Stomach (tissue), 9 donors: ENCODE data around the gene LCN12. TPM values are rescaled to one million over a fixed set of nuclear protein-coding genes. Genes with fewer than 3 reads are reported as not detected.

Experiments used
- DNase-seq, 2 donors: peaks; one replicate each; pipeline versions ENCODE4 v3.0.0 to v3.0.0-alpha.2; 2013 to 2019
- H3K27ac ChIP-seq, 5 donors: fragments of 200-600 bp in 4 of 5; sonication (generic) in 4 of 5; one replicate each; pipeline ENCODE4 v1.5.1; 2013 to 2019; ENCODE audit warnings: mild to moderate bottlenecking in 1 of 5, moderate library complexity in 1 of 5
- H3K27me3 ChIP-seq, 3 donors: fragments of 200-600 bp; sonication (generic); one replicate each; pipeline ENCODE4 v1.5.1; 2017 to 2019; ENCODE audit warnings: mixed run types in 1 of 3
- H3K36me3 ChIP-seq, 4 donors: fragments of 200-600 bp; sonication (generic); 1 replicate in 3 of 4; 2 replicates in 1 of 4; pipeline ENCODE4 v1.5.1; 2016 to 2019
- H3K4me1 ChIP-seq, 4 donors: fragments of 200-600 bp; sonication (generic); one replicate each; pipeline ENCODE4 v1.5.1; 2016 to 2019
- H3K4me3 ChIP-seq, 4 donors: fragments of 200-600 bp; sonication (generic) in 3 of 4; one replicate each; pipeline ENCODE4 v1.5.1; 2016 to 2019; ENCODE audit warnings: mild to moderate bottlenecking in 1 of 4
- H3K9me3 ChIP-seq, 4 donors: fragments of 200-600 bp; sonication (generic); one replicate each; pipeline ENCODE4 v1.5.1; 2016 to 2019
- CTCF ChIP-seq, 7 experiments: fragments of 450-650 bp in 4 of 7; fragments of 200-600 bp in 3 of 7; sonication (generic) in 3 of 7; IDR thresholded peaks; one replicate each; pipeline ENCODE4 v1.5.1; 2016 to 2019; ENCODE audit warnings: antibody characterized with exemption in 7 of 7, control low read depth in 2 of 7, mild to moderate bottlenecking in 1 of 7
- EP300 ChIP-seq: sonication (generic); formaldehyde crosslinking; IDR thresholded peaks from one replicate; pipeline ENCODE4 v1.6.1; 2017; ENCODE audit warnings: antibody characterized with exemption
- POLR2A ChIP-seq, 4 donors: fragments of 450-650 bp; IDR thresholded peaks; one replicate each; pipeline ENCODE4 v1.6.1; 2016; ENCODE audit warnings: antibody characterized with exemption in 4 of 4, control low read depth in 2 of 4, mild to moderate bottlenecking in 1 of 4, moderate library complexity in 1 of 4
- POLR2AphosphoS5 ChIP-seq, 3 donors: sonication (generic); formaldehyde crosslinking; IDR thresholded peaks; one replicate each; pipeline ENCODE4 v1.6.1; 2016; ENCODE audit warnings: antibody characterized with exemption in 3 of 3
- WGBS, 5 donors: extraction: QIAGEN DNeasy Blood & Tissue Kit in 3 of 5; methylation state at CpG; one replicate each; pipeline versions ENCODE4 v1.1.5 to v1.1.7; 2013 to 2018; 5-methylcytosine and 5-hydroxymethylcytosine counted together
- intact Hi-C: fragments of 100-400 bp; cut with DNase I; formaldehyde crosslinking; loops from one replicate; pipeline ENCODE4 v1.15.1; 2023; ENCODE audit warnings: low total_unique reads
- polyA plus RNA-seq, 3 donors: library from polyadenylated mRNA; stranded (reverse); fragments of 200-250 nt; gene quantifications; one replicate each; pipeline ENCODE4 v1.2.3, GENCODE V29; 2013
- total RNA-seq, 5 donors: library from RNA; depleted of rRNA; stranded (reverse); fragments of >200 nt; gene quantifications; one replicate each; pipeline versions ENCODE4 v1.1.0 to v1.2.3, GENCODE V29; 2014 to 2016
- donor health status: healthy with polysubstance abuse.
- donor health status: Bipolar disorder and iron deficiency.
- donor health status: healthy.

The LCN12 gene
- total and polyA plus RNA-seq, 8 donors, result 0.73 to 6.3 (median 2.3) TPM; not detected in 3

- intact Hi-C loops, result loop anchor here (10.0 kb wide), 1 partner anchor 89 kb away; the partner anchor contains the start of gene MAMDC4
- TF ChIP-seq CTCF (IDR thresholded peaks at IDR 0.05) (no peak), POLR2AphosphoS5 (IDR thresholded peaks at IDR 0.05) (no peak), EP300 (no peak), POLR2A (IDR thresholded peaks at IDR 0.05) (no peak)
- no peaks in the 10 kb centered on the region for H3K9me3 ChIP-seq
- 10 to 35% (median 13%) methylated on average over 13 to 61 of the region's 61 CpGs for WGBS, 5 donors
- peaks cover 29 to 47% (median 46%) of the 10 kb centered on the region in 4 donors for H3K4me1 ChIP-seq
- peak overlapping the region; percentile 84 to 99 (median 91) for H3K4me3 ChIP-seq
- H3K36me3 ChIP-seq, result peaks cover 35 to 45% (median 44%) of the 10 kb centered on the region in 4 donors
- peak; percentile 50 to 64 for DNase-seq
- H3K27me3 ChIP-seq, result no peaks in the 10 kb centered on the region
- H3K27ac ChIP-seq, result peak overlapping the region; percentile 80 to 96 (median 87)
Measured at GRCh38 chr9:136943291-136944211, 8.5 kb upstream of the LCN12 start.

DNA sequence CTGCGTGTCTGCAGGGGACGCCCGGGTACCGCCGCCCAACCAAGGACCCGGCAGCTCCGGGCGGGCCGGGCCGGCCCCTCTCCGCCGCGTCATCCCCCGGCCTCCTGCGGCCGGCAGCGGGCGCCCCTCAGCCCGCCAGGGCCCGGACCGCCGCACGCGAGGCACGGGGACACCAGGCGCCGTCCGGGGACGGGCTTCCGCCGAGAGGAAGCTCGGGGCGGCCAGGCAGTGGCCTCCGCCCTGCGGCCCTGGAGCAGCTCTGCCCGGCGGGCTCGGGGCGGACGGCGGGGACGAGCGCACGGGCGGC lies 7.9 kb upstream of the LCN12 start:
- 0 to 1% (median 0%) methylated on average over 14 to 45 of the region's 45 CpGs; no CpG with 5 or more reads in 1 of the 5 donors for WGBS, 5 donors
- no peaks in the 10 kb centered on the region for H3K27me3 ChIP-seq

DNA sequence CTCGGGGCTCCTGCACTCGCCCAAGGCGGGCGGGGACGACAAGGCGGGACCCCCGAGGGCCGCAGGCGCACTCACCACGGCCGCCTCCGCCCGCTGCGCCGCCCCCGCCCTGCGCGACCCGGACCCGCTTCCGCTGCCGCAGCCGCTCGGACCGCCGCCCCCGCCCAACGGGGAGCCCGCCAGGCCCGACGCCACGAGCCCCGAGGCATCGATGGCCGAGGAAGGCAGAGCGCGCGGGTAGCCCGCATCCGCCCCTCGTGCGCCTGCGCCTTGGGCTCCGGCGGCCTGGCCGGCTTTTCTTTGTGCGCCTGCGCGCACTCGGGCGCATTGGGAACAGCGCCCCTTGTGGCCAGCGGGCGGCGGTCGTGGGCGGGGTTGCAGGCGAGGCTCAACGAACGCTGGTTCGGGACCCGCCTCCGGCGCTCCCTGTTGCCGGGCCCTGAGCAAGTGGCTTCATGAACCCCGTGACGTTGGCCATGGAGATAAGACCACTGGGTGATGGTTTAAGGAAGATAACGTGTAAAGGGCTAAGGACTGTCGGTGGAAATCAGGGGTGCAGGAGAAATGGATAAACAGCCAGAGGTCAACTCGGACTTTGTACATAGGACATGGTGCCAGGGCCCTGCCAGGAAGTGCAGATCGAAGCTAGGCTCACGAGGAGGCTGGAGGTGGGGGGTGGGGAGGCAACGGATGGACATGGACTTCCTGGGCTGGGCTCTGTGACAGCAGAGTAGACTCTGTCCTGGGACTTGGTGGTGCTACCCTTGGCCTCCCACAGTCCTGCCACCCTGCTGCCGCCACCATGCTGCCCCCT lies 7.3 kb upstream of the LCN12 start, which contains the start of the genes C8G and FBXW5:
TSS of gene C8G (plus strand) at position 725 of the 814 bp plus-strand sequence. CDS start at position 803, 78 bp downstream.
TSS of gene FBXW5 (minus strand) at position 220 of the 814 bp plus-strand sequence. CDS start 655 bp downstream, outside the sequence.
- intact Hi-C loops, result loop anchor here (10.0 kb wide), 1 partner anchor 90 kb away; the partner anchor contains the start of gene MAMDC4

More for the DNA sequence above, 7.9 kb upstream of the LCN12 start:
- Histone ChIP-seq H3K27ac (peak overlapping the region; percentile 80 to 96 (median 87)), H3K4me1 (peaks cover 31 to 53% (median 51%) of the 10 kb centered on the region in 4 donors), H3K36me3 (peaks cover 35 to 41% (median 41%) of the 10 kb centered on the region in 4 donors), H3K4me3 (peak overlapping the region; percentile 84 to 99 (median 91)), H3K9me3 (no peaks in the 10 kb centered on the region)
- TF ChIP-seq EP300 (no peak), POLR2A (IDR thresholded peaks at IDR 0.05) (no peak), CTCF (IDR thresholded peaks at IDR 0.05) (no peak)
- peak in 1 of 2 donors; percentile 49 for DNase-seq
- intact Hi-C loops, result loop anchor here (10.0 kb wide), 1 partner anchor 89 kb away; the partner anchor contains the start of gene MAMDC4

More for the DNA sequence above, 7.3 kb upstream of the LCN12 start, which contains the start of the genes C8G and FBXW5:
- H3K36me3 ChIP-seq, result peaks cover 33 to 35% (median 35%) of the 10 kb centered on the region in 4 donors
- no peaks in the 10 kb centered on the region for H3K27me3 ChIP-seq
- DNase-seq, result peak; percentile 95 to 98
- no peaks in the 10 kb centered on the region for H3K9me3 ChIP-seq
- TF ChIP-seq EP300 (no peak), CTCF (IDR thresholded peaks at IDR 0.05) (peak in 6 of 7 experiments; percentile 86 to 100 (median 96)), POLR2AphosphoS5 (IDR thresholded peaks at IDR 0.05) (peak; percentile 68 to 87 (median 78))
- peaks cover 35 to 58% (median 56%) of the 10 kb centered on the region in 4 donors for H3K4me1 ChIP-seq
- peak within 1 kb of the TSS; percentile 84 to 99 (median 91) for H3K4me3 ChIP-seq
- peak within 1 kb of the TSS; percentile 80 to 96 (median 87) for H3K27ac ChIP-seq
- WGBS, 5 donors, result 3 to 19% (median 5%) methylated on average over 15 to 72 of the region's 74 CpGs
